Thymus (tissue), 11 donors: ENCODE measurements around the gene LCN12. TPM values are rescaled to one million over a fixed set of nuclear protein-coding genes. Genes with fewer than 3 reads are reported as not detected.
"Not testable (repeated sequence)": the region's sequence is repeated elsewhere in the genome, so short reads cannot be mapped to it uniquely, and the experiment has no call there.

Experiments
- DNase-seq, 9 donors: peaks; one replicate each; pipeline ENCODE4 v3.0.0-alpha.2; 2013; ENCODE audit warnings: low spot score in 9 of 9, low read depth in 6 of 9, missing footprints in 1 of 9
- H3K27ac ChIP-seq, 2 donors: one replicate each; pipeline ENCODE4 v1.5.1; 2013; ENCODE audit warnings: control low read depth in 1 of 2, low read depth in 1 of 2, low read length in 1 of 2, mild to moderate bottlenecking in 1 of 2, moderate library complexity in 1 of 2
- H3K27me3 ChIP-seq, 2 donors: one replicate each; pipeline ENCODE4 v1.5.1; 2013; ENCODE audit warnings: low read length in 1 of 2; ENCODE audit not compliant: control insufficient read depth in 2 of 2, insufficient read depth in 1 of 2
- H3K36me3 ChIP-seq, 2 donors: one replicate each; pipeline ENCODE4 v1.5.1; 2013; ENCODE audit warnings: low read length in 1 of 2, mild to moderate bottlenecking in 1 of 2, moderate library complexity in 1 of 2; ENCODE audit not compliant: control insufficient read depth in 2 of 2, insufficient read depth in 2 of 2
- H3K4me1 ChIP-seq, 2 donors: one replicate each; pipeline ENCODE4 v1.5.1; 2013; ENCODE audit warnings: low read length in 2 of 2; ENCODE audit not compliant: control insufficient read depth in 2 of 2, insufficient read depth in 2 of 2
- H3K4me3 ChIP-seq, 2 donors: one replicate each; pipeline ENCODE4 v1.5.1; 2013; ENCODE audit warnings: low read length in 2 of 2, control low read depth in 1 of 2, mild to moderate bottlenecking in 1 of 2
- H3K9me3 ChIP-seq, 2 donors: one replicate each; pipeline ENCODE4 v1.5.1; 2013; ENCODE audit warnings: low read length in 1 of 2, mild to moderate bottlenecking in 1 of 2; ENCODE audit not compliant: control insufficient read depth in 2 of 2, insufficient read depth in 1 of 2
- WGBS: extraction: QIAGEN DNeasy Blood & Tissue Kit; methylation state at CpG from one replicate; pipeline ENCODE4 v1.1.7; 2013; 5-methylcytosine and 5-hydroxymethylcytosine counted together
- polyA plus RNA-seq: library from polyadenylated mRNA; stranded (reverse); fragments of 200-250 nt; gene quantifications from one replicate; pipeline ENCODE4 v1.2.3, GENCODE V29; 2013
- total RNA-seq: library from RNA; stranded (reverse); fragments of 120-200 nt; gene quantifications from one replicate; pipeline ENCODE4 v1.2.4, GENCODE V29; 2013
- donor health status: healthy.

Gene LCN12
- total and polyA plus RNA-seq, 2 donors: 4.2 to 14.4 TPM

GRCh38 chr9:137002646-137003041, 50.6 kb downstream of the LCN12 start:
- Histone ChIP-seq H3K27me3 (peaks cover 7 to 18% of the 10 kb centered on the region in 2 donors), H3K36me3 (no peaks in the 10 kb centered on the region), H3K4me1 (peaks cover under 1 to 10% of the 10 kb centered on the region in 2 donors), H3K9me3 (peaks cover 0 to 9% of the 10 kb centered on the region in 2 donors), H3K27ac (no peak overlapping the region), H3K4me3 (no peak overlapping the region)
- 94% methylated on average over 10 of the region's 10 CpGs for WGBS
- DNase-seq: no peak

- H3K27ac ChIP-seq, DNase-seq, H3K36me3 ChIP-seq, H3K4me3 ChIP-seq, H3K4me1 ChIP-seq, H3K9me3 ChIP-seq, H3K27me3 ChIP-seq: not testable (repeated sequence)
- WGBS: 64% methylated on average over 17 of the region's 17 CpGs
Measured at GRCh38 chr9:137004285-137004684, 52.2 kb downstream of the LCN12 start.

Other genes starting within 250 kb of the LCN12 start
Only the 30 nearest of the 33 such genes appear.
- 1.2 TPM for gene LCN10, start 209.3 kb upstream of the LCN12 start, total RNA-seq
- gene LCN10, start 209.3 kb upstream of the LCN12 start, polyA plus RNA-seq: 12.5 TPM
- gene LCN6, start 203.7 kb upstream of the LCN12 start, total RNA-seq: not detected
- 7.1 TPM for gene LCN6, start 203.7 kb upstream of the LCN12 start, polyA plus RNA-seq
- not detected for gene LCN8, start 194.0 kb upstream of the LCN12 start, total RNA-seq
- 0.02 TPM for gene LCN8, start 194.0 kb upstream of the LCN12 start, polyA plus RNA-seq
- gene LCN15, start 187.8 kb upstream of the LCN12 start, total RNA-seq: 0.05 TPM
- 0.43 TPM for gene LCN15, start 187.8 kb upstream of the LCN12 start, polyA plus RNA-seq
- 81.0 TPM for gene TMEM141, start 160.9 kb upstream of the LCN12 start, total RNA-seq
- 81.0 TPM for gene TMEM141, start 160.9 kb upstream of the LCN12 start, polyA plus RNA-seq
- 3.2 TPM for gene CCDC183, start 155.9 kb upstream of the LCN12 start, total RNA-seq
- 5.0 TPM for gene CCDC183, start 155.9 kb upstream of the LCN12 start, polyA plus RNA-seq
- 43.4 TPM for gene RABL6, start 144.3 kb upstream of the LCN12 start, total RNA-seq
- 55.1 TPM for gene RABL6, start 144.3 kb upstream of the LCN12 start, polyA plus RNA-seq
- 0.42 TPM for gene AJM1, start 109.8 kb upstream of the LCN12 start, total RNA-seq
- gene AJM1, start 109.8 kb upstream of the LCN12 start, polyA plus RNA-seq: 1.8 TPM
- 66.5 TPM for gene PHPT1, start 102.9 kb upstream of the LCN12 start, total RNA-seq
- gene PHPT1, start 102.9 kb upstream of the LCN12 start, polyA plus RNA-seq: 85.7 TPM
- 1.3 TPM for gene MAMDC4, start 99.9 kb upstream of the LCN12 start, total RNA-seq
- 14.0 TPM for gene MAMDC4, start 99.9 kb upstream of the LCN12 start, polyA plus RNA-seq
- gene EDF1, start 86.0 kb upstream of the LCN12 start, total RNA-seq: 410 TPM
- gene EDF1, start 86.0 kb upstream of the LCN12 start, polyA plus RNA-seq: 407 TPM
- 12.8 TPM for gene TRAF2, start 65.8 kb upstream of the LCN12 start, total RNA-seq
- gene TRAF2, start 65.8 kb upstream of the LCN12 start, polyA plus RNA-seq: 18.8 TPM
- 101 TPM for gene FBXW5, start 7.5 kb upstream of the LCN12 start, total RNA-seq
- 162 TPM for gene FBXW5, start 7.5 kb upstream of the LCN12 start, polyA plus RNA-seq
- 2.2 TPM for gene C8G, start 7.0 kb upstream of the LCN12 start, total RNA-seq
- 6.5 TPM for gene C8G, start 7.0 kb upstream of the LCN12 start, polyA plus RNA-seq
- 5.0 TPM for gene PTGDS, start 25.2 kb downstream of the LCN12 start, total RNA-seq
- 137 TPM for gene PTGDS, start 25.2 kb downstream of the LCN12 start, polyA plus RNA-seq
- 0.19 TPM for gene LCNL1, start 30.7 kb downstream of the LCN12 start, total RNA-seq
- 5.0 TPM for gene LCNL1, start 30.7 kb downstream of the LCN12 start, polyA plus RNA-seq
- 68.9 TPM for gene PAXX, start 40.1 kb downstream of the LCN12 start, total RNA-seq
- 431 TPM for gene PAXX, start 40.1 kb downstream of the LCN12 start, polyA plus RNA-seq
- 13.6 TPM for gene CLIC3, start 44.3 kb downstream of the LCN12 start, total RNA-seq
- gene CLIC3, start 44.3 kb downstream of the LCN12 start, polyA plus RNA-seq: 44.6 TPM
- 4.2 TPM for gene ABCA2, start 76.0 kb downstream of the LCN12 start, total RNA-seq
- gene ABCA2, start 76.0 kb downstream of the LCN12 start, polyA plus RNA-seq: 37.3 TPM
- gene FUT7, start 79.8 kb downstream of the LCN12 start, total RNA-seq: 0.99 TPM
- gene FUT7, start 79.8 kb downstream of the LCN12 start, polyA plus RNA-seq: 4.6 TPM
- 4.8 TPM for gene NPDC1, start 93.9 kb downstream of the LCN12 start, total RNA-seq
- 71.1 TPM for gene NPDC1, start 93.9 kb downstream of the LCN12 start, polyA plus RNA-seq
- 0.09 TPM for gene ENTPD2, start 101.8 kb downstream of the LCN12 start, total RNA-seq
- gene ENTPD2, start 101.8 kb downstream of the LCN12 start, polyA plus RNA-seq: 0.27 TPM
- 6.3 TPM for gene SAPCD2, start 118.3 kb downstream of the LCN12 start, total RNA-seq
- 0.87 TPM for gene SAPCD2, start 118.3 kb downstream of the LCN12 start, polyA plus RNA-seq
- 1.9 TPM for gene UAP1L1, start 125.2 kb downstream of the LCN12 start, total RNA-seq
- gene UAP1L1, start 125.2 kb downstream of the LCN12 start, polyA plus RNA-seq: 9.4 TPM
- gene MAN1B1, start 134.7 kb downstream of the LCN12 start, total RNA-seq: 26.8 TPM
- 107 TPM for gene MAN1B1, start 134.7 kb downstream of the LCN12 start, polyA plus RNA-seq
- gene DPP7, start 162.5 kb downstream of the LCN12 start, total RNA-seq: 112 TPM
- gene DPP7, start 162.5 kb downstream of the LCN12 start, polyA plus RNA-seq: 476 TPM
- 0.19 TPM for gene GRIN1, start 186.9 kb downstream of the LCN12 start, total RNA-seq
- gene GRIN1, start 186.9 kb downstream of the LCN12 start, polyA plus RNA-seq: 0.18 TPM
- 0.28 TPM for gene LRRC26, start 217.8 kb downstream of the LCN12 start, total RNA-seq
- 0.05 TPM for gene LRRC26, start 217.8 kb downstream of the LCN12 start, polyA plus RNA-seq
- gene TMEM210, start 219.8 kb downstream of the LCN12 start, total RNA-seq: not detected
- gene TMEM210, start 219.8 kb downstream of the LCN12 start, polyA plus RNA-seq: 0.07 TPM
- 19.1 TPM for gene ANAPC2, start 236.3 kb downstream of the LCN12 start, total RNA-seq
- 69.4 TPM for gene ANAPC2, start 236.3 kb downstream of the LCN12 start, polyA plus RNA-seq